K562 (cell line): Measurements from ENCODE around the gene PKDCC. TPM values are rescaled to one million over a fixed set of nuclear protein-coding genes. Genes with fewer than 3 reads are reported as not detected.

Experiments
- ATAC-seq: fragments of 200-7000 bp; cut with Tn5 transposase; 3 replicates; pipeline ENCODE4 v1.9.1; 2020; ENCODE audit warnings: moderate library complexity
- BruUV-seq: library from RNA; stranded (reverse); fragments of 400-500 nt; replicated peaks from 2 replicates; lab custom pipeline; 2021; lab: Mats Ljungman, UMichigan
- CTCF ChIA-PET: fragments of 300-600 bp; formaldehyde crosslinking; extraction: SDS; loops from one replicate; lab custom pipeline; 2021; ENCODE audit warnings: low intra/inter-chr PET ratio; lab: Yijun Ruan, JAX
- POLR2A ChIA-PET: fragments of 300-600, 350-650 bp; sonication (Branson Sonifier 250); formaldehyde crosslinking; extraction: SDS; loops from one replicate; lab custom pipeline; 2021; ENCODE audit warnings: antibody characterized with exemption, inconsistent platforms; lab: Yijun Ruan, JAX
- DNase-seq, 4 experiments: peaks; one replicate each; pipeline versions ENCODE4 v3.0.0 to v3.0.0-alpha.2; 2011 to 2018; ENCODE audit warnings: low spot score in 3 of 4, mixed read lengths in 3 of 4; ENCODE audit errors: extremely low read depth in 1 of 4
- FAIRE-seq: peaks from 2 replicates; lab custom pipeline; 2011; peaks lifted over from hg19 to GRCh38; lab: Jason Lieb, UNC
- H2AFZ ChIP-seq: 2 replicates; pipeline ENCODE4 v1.6.0; 2011; ENCODE audit warnings: low read depth, low read length, control low read depth, inconsistent platforms
- H3K27ac ChIP-seq: fragments of 200-600 bp; 3 replicates; pipeline ENCODE4 v1.8.0; 2011; ENCODE audit warnings: low read depth, mild to moderate bottlenecking, control low read depth, inconsistent platforms, low read length, moderate library complexity, mixed read lengths; ENCODE audit errors: extremely low read depth
- H3K27me3 ChIP-seq, 2 experiments: fragments of 300-600 bp in 1 of 2; 2 replicates in 1 of 2; 3 replicates in 1 of 2; pipeline versions ENCODE4 v1.6.0 to v1.8.0; 2011; ENCODE audit warnings: inconsistent platforms in 2 of 2, low read length in 2 of 2, mild to moderate bottlenecking in 1 of 2, mixed read lengths in 1 of 2, moderate library complexity in 1 of 2; ENCODE audit not compliant: control insufficient read depth in 2 of 2, insufficient read depth in 2 of 2
- H3K36me3 ChIP-seq: fragments of 300-600 bp; 3 replicates; pipeline ENCODE4 v1.8.0; 2011; ENCODE audit warnings: mild to moderate bottlenecking, low read length, inconsistent platforms; ENCODE audit not compliant: control insufficient read depth, insufficient read depth
- H3K4me1 ChIP-seq, 2 experiments: fragments of 200-600 bp in 1 of 2; replicated peaks in 1 of 2; 2 replicates in 1 of 2; 3 replicates in 1 of 2; pipeline versions ENCODE4 v1.5.1 to v1.8.0; 2011; ENCODE audit warnings: inconsistent platforms in 2 of 2, low read length in 2 of 2, mild to moderate bottlenecking in 1 of 2, mixed read lengths in 1 of 2, moderate library complexity in 1 of 2; ENCODE audit not compliant: control insufficient read depth in 2 of 2, insufficient read depth in 2 of 2
- H3K4me2 ChIP-seq: 2 replicates; pipeline ENCODE4 v1.6.1; 2011; ENCODE audit warnings: low read length, control low read depth, inconsistent platforms, mixed read lengths; ENCODE audit not compliant: insufficient read depth
- H3K4me3 ChIP-seq: fragments of 200-600 bp; sonication (generic), shearing (Covaris generic); 2 replicates; pipeline ENCODE4 v1.5.1; 2016; ENCODE audit warnings: control low read depth, inconsistent platforms
- H3K79me2 ChIP-seq: fragments of 200-600 bp; 3 replicates; pipeline ENCODE4 v1.8.0; 2011; ENCODE audit warnings: low read length, inconsistent platforms; ENCODE audit not compliant: control insufficient read depth, insufficient read depth
- H3K9ac ChIP-seq, 2 experiments: 2 replicates each; pipeline versions ENCODE4 v1.6.0 to v1.6.1; 2011; ENCODE audit warnings: low read depth in 2 of 2, low read length in 2 of 2, control low read depth in 1 of 2, inconsistent platforms in 1 of 2, mild to moderate bottlenecking in 1 of 2, mixed read lengths in 1 of 2; ENCODE audit not compliant: insufficient read depth in 1 of 2
- H3K9me1 ChIP-seq: one replicate; pipeline ENCODE4 v1.6.0; 2011; ENCODE audit warnings: inconsistent platforms, mild to moderate bottlenecking, low read length, moderate library complexity; ENCODE audit not compliant: control insufficient read depth, insufficient read depth
- H3K9me3 ChIP-seq: replicated peaks from 2 replicates; pipeline ENCODE4 v1.5.1; 2011; ENCODE audit warnings: low read depth, low read length, inconsistent platforms; ENCODE audit not compliant: control insufficient read depth, insufficient read depth
- H4K20me1 ChIP-seq: replicated peaks from 2 replicates; pipeline ENCODE4 v1.6.1; 2011; ENCODE audit warnings: low read length, inconsistent platforms, mixed read lengths; ENCODE audit not compliant: control insufficient read depth, insufficient read depth
- ARID1B ChIP-seq: fragments of 450-650 bp; IDR thresholded peaks from 2 replicates; pipeline ENCODE4 v1.6.1; 2016; ENCODE audit warnings: antibody characterized with exemption, mild to moderate bottlenecking, inconsistent platforms
- DPF2 ChIP-seq: fragments of 450-650 bp; IDR thresholded peaks from 2 replicates; pipeline ENCODE4 v1.6.1; 2016
- OTX1 ChIP-seq: fragments of 450-650 bp; formaldehyde crosslinking; IDR thresholded peaks from 2 replicates; pipeline ENCODE4 v1.4.0; 2022; ENCODE audit warnings: mild to moderate bottlenecking
- PHTF2 ChIP-seq: fragments of 250-450 bp; sonication (Bioruptor Pico); IDR thresholded peaks from 2 replicates; pipeline ENCODE4 v1.5.0; 2021; ENCODE audit warnings: mild to moderate bottlenecking
- SAFB ChIP-seq: fragments of 200-400 bp; formaldehyde crosslinking; IDR thresholded peaks from 2 replicates; pipeline ENCODE4 v1.6.1; 2017; ENCODE audit warnings: low read depth, low read length, borderline replicate concordance
- THAP7 ChIP-seq: fragments of 250-450 bp; sonication (Bioruptor Pico); IDR thresholded peaks from 2 replicates; pipeline ENCODE4 v1.5.0; 2021
- THRAP3 ChIP-seq: fragments of 450-650 bp; IDR thresholded peaks from 2 replicates; pipeline ENCODE4 v1.6.1; 2016; ENCODE audit warnings: mild to moderate bottlenecking, inconsistent platforms, borderline replicate concordance
- YY1 ChIP-seq, 3 experiments: IDR thresholded peaks; 2 replicates each; pipeline ENCODE4 v1.6.1; 2011; ENCODE audit warnings: low read length in 2 of 3, mild to moderate bottlenecking in 2 of 3, moderate library complexity in 2 of 3, borderline replicate concordance in 1 of 3, control low read depth in 1 of 3, low read depth in 1 of 3; ENCODE audit not compliant: insufficient read depth in 3 of 3, insufficient replicate concordance in 2 of 3, control insufficient read depth in 1 of 3, insufficient read length in 1 of 3; ENCODE audit errors: extremely low read depth in 1 of 3
- ZNF354B ChIP-seq: fragments of 250-450 bp; sonication (Bioruptor Pico); IDR thresholded peaks from 2 replicates; pipeline ENCODE4 v1.4.0; 2020
- ZNF589 ChIP-seq: fragments of 200-800 bp; sonication (Bioruptor generic); IDR thresholded peaks from 2 replicates; pipeline ENCODE4 v1.6.1; 2016; ENCODE audit warnings: low read depth, missing genetic modification characterization, missing compliant biosample characterization
- ZNF696 ChIP-seq: fragments of 250-450 bp; sonication (Bioruptor Pico); conservative IDR thresholded peaks from 2 replicates; pipeline ENCODE4 v1.4.0; 2020; ENCODE audit warnings: mild to moderate bottlenecking, moderate library complexity
- ZNF764 ChIP-seq: fragments of 250-450 bp; sonication (Bioruptor Pico); IDR thresholded peaks from 2 replicates; pipeline ENCODE4 v1.4.0; 2020; ENCODE audit warnings: low read depth, mild to moderate bottlenecking, moderate library complexity
- WGBS: fragments of 100-300 bp; shearing (Covaris generic); methylation state at CpG from one replicate; pipeline ENCODE4 v1.1.6; 2016; ENCODE audit warnings: low coverage, mixed read lengths; ENCODE audit not compliant: insufficient coverage; ENCODE audit errors: missing lambda C conversion rate; 5-methylcytosine and 5-hydroxymethylcytosine counted together
- in situ Hi-C: fragments of 300-500 bp; cut with MboI; formaldehyde crosslinking; loops from 4 replicates; pipeline ENCODE4 v1.15.0; 2018; ENCODE audit warnings: inconsistent platforms, mixed read lengths
- intact Hi-C: fragments of 100-400 bp; cut with micrococcal nuclease; formaldehyde crosslinking; loops from 2 replicates; pipeline ENCODE4 v1.14.2; 2022
- polyA plus RNA-seq, 8 experiments: library from polyadenylated mRNA; depleted of rRNA in 4 of 8; stranded (reverse) in 5 of 8; unstranded in 3 of 8; fragments of >200 nt; fragmentation: Nextera tagmentation in 2 of 8; fragmentation: Illumina TruSeq in 1 of 8; extraction: Ambion mirVana in 2 of 8; extraction: Trizol in 1 of 8; gene quantifications; 2 replicates each; pipeline versions ENCODE4 v1.2.1 to v1.2.3, GENCODE V29; 2011 to 2014; ENCODE audit warnings: inconsistent platforms in 1 of 8, missing spikeins in 1 of 8
- total RNA-seq, 7 experiments: library from RNA; depleted of rRNA in 6 of 7; stranded (reverse); fragments of >200 nt in 6 of 7; fragmentation: Illumina TruSeq in 2 of 7; extraction: Trizol in 2 of 7; gene quantifications; 2 replicates each; pipeline versions ENCODE4 v1.2.1 to v1.2.3, GENCODE V29; 2011 to 2021; ENCODE audit warnings: low replicate concordance in 1 of 7

PKDCC gene
- total and polyA plus RNA-seq, 9 of the 15 experiments (the other 6 are each of a cell fraction or from before 2014, with no cell fraction given), result 0.62 to 14.8 (median 1.3) TPM; not detected in 2

- FAIRE-seq, result peak; percentile 61
- Histone ChIP-seq H3K4me2 (no peak overlapping the region), H3K36me3 (no peaks in the 10 kb centered on the region), H3K27ac (no peak overlapping the region), H3K9me1 (no peaks in the 10 kb centered on the region), H3K4me1 (peaks cover 0 to 3% of the 10 kb centered on the region in 2 experiments; a peak in 2 of 5 replicates), H4K20me1 (no peaks in the 10 kb centered on the region; the same call in 1 of the 2 replicates), H3K4me3 (no peak overlapping the region), H2AFZ (no peak overlapping the region), H3K79me2 (no peaks in the 10 kb centered on the region), H3K9ac (no peak overlapping the region), H3K27me3 (peaks cover 3 to 6% of the 10 kb centered on the region in 2 experiments; a peak in 3 of 5 replicates), H3K9me3 (no peaks in the 10 kb centered on the region)
- WGBS, result 4% methylated on average over 5 of the region's 5 CpGs
- no peak for DNase-seq
- POLR2A ChIA-PET, result no interaction called here
- no TSS peak for BruUV-seq
- no peak for TF ChIP-seq ZNF696
- TF ChIP-seq ZNF764 (CRISPR knock-in tag), result no peak
- intact Hi-C loops, result no loop called here
- no peak for ATAC-seq
- CTCF ChIA-PET, result interaction anchor here (1.6 kb wide), 1 partner anchor 221 kb away, joined by 8 read pairs; no protein-coding TSS in a partner anchor
- in situ Hi-C loops, result loop anchor here (10.0 kb wide), 1 partner anchor 235 kb away; no protein-coding TSS in a partner anchor
These were observed 42.4 kb downstream of the PKDCC start for GRCh38 chr2:42090216-42090615.

GRCh38 chr2:42091671-42092070 lies 43.9 kb downstream of the PKDCC start:
- in situ Hi-C loops (loop anchor here (10.0 kb wide), 1 partner anchor 233 kb away; no protein-coding TSS in a partner anchor), intact Hi-C loops (no loop called here)
- H3K9ac ChIP-seq, result no peak overlapping the region
- no peaks in the 10 kb centered on the region for H3K9me3 ChIP-seq
- no peak overlapping the region for H2AFZ ChIP-seq
- FAIRE-seq (no peak), ATAC-seq (no peak), DNase-seq (no peak)
- H3K4me2 ChIP-seq, result no peak overlapping the region; the same call in 1 of the 2 replicates
- no peak overlapping the region for H3K4me3 ChIP-seq
- H3K36me3 ChIP-seq, result no peaks in the 10 kb centered on the region
- H3K27ac ChIP-seq, result no peak overlapping the region
- H3K4me1 ChIP-seq, result peaks cover 0 to 3% of the 10 kb centered on the region in 2 experiments; a peak in 2 of 5 replicates
- no TSS peak for BruUV-seq
- peaks cover 3 to 6% of the 10 kb centered on the region in 2 experiments; a peak in 3 of 5 replicates for H3K27me3 ChIP-seq
- H4K20me1 ChIP-seq, result no peaks in the 10 kb centered on the region
- no peak for TF ChIP-seq DPF2
- TF ChIP-seq ZNF589, result no peak
- TF ChIP-seq YY1 (IDR thresholded peaks at IDR 0.05; ENCODE audit: borderline replicate concordance in 1 of 3, control insufficient read depth in 1 of 3, extremely low read depth in 1 of 3, insufficient read depth in 3 of 3, insufficient read length in 1 of 3, insufficient replicate concordance in 2 of 3, low read depth in 1 of 3, low read length in 2 of 3), result no peak
- no peak for TF ChIP-seq OTX1 (CRISPR knock-in tag)
- no peak for TF ChIP-seq ARID1B
- no peak for TF ChIP-seq PHTF2 (CRISPR knock-in tag)
- no peak for TF ChIP-seq ZNF354B
- TF ChIP-seq SAFB, result no peak
- TF ChIP-seq THRAP3, result no peak
- no peak for TF ChIP-seq THAP7 (CRISPR knock-in tag)
- H3K9me1 ChIP-seq, result no peaks in the 10 kb centered on the region
- ChIA-PET POLR2A (no interaction called here), CTCF (no interaction called here)
- H3K79me2 ChIP-seq, result no peaks in the 10 kb centered on the region
- WGBS, result 6% methylated on average over 3 of the region's 3 CpGs
